WTC11 (cell line): ENCODE measurements around the gene ATXN10.

ENCODE experiments used
- ATF2 ChIP-seq: sonication (generic); formaldehyde crosslinking; IDR thresholded peaks from 2 replicates; pipeline ENCODE4 v1.8.1; 2022; ENCODE audit warnings: low read depth, missing genetic modification reagents, borderline replicate concordance
- CTCF ChIP-seq: fragments of 200-600 bp; IDR thresholded peaks from 2 replicates; pipeline ENCODE4 v1.8.0; 2022; ENCODE audit warnings: antibody characterized with exemption
- E2F1 ChIP-seq: sonication (generic); formaldehyde crosslinking; IDR thresholded peaks from 2 replicates; pipeline ENCODE4 v1.8.0; 2022; ENCODE audit warnings: mild to moderate bottlenecking, missing genetic modification reagents
- GABPB1 ChIP-seq: sonication (generic); formaldehyde crosslinking; IDR thresholded peaks from 2 replicates; pipeline ENCODE4 v1.8.1; 2023; ENCODE audit warnings: mild to moderate bottlenecking, missing genetic modification reagents
- NFYB ChIP-seq: sonication (generic); formaldehyde crosslinking; conservative IDR thresholded peaks from 2 replicates; pipeline ENCODE4 v1.8.0; 2022; ENCODE audit warnings: low read depth, missing genetic modification reagents
- NR3C1 ChIP-seq: sonication (generic); formaldehyde crosslinking; conservative IDR thresholded peaks from 2 replicates; pipeline ENCODE4 v1.8.1; 2023; ENCODE audit warnings: low read depth, mild to moderate bottlenecking, missing genetic modification reagents
- ZNF396 ChIP-seq: fragments of 250-450 bp; sonication (Bioruptor Pico); IDR thresholded peaks from 2 replicates; pipeline ENCODE4 v1.8.0; 2021; ENCODE audit warnings: mild to moderate bottlenecking, moderate library complexity, borderline replicate concordance

- TF ChIP-seq CTCF (no peak), NFYB (no peak), ATF2 (CRISPR knock-in tag) (no peak), NR3C1 (no peak), E2F1 (CRISPR knock-in tag) (no peak), ZNF396 (CRISPR knock-in tag) (no peak), GABPB1 (no peak)
These were observed 216.8 kb downstream of the ATXN10 start for GRCh38 chr22:45888221-45889092.
